ENCODE data around the gene NUDT3.
A peak's percentile ranks its signal among the peaks of the same experiment; 100 is the strongest.
"Not testable (repeated sequence)": the region's sequence is repeated elsewhere in the genome, so short reads cannot be mapped to it uniquely, and the experiment has no call there.

NUDT3 gene

DNA sequence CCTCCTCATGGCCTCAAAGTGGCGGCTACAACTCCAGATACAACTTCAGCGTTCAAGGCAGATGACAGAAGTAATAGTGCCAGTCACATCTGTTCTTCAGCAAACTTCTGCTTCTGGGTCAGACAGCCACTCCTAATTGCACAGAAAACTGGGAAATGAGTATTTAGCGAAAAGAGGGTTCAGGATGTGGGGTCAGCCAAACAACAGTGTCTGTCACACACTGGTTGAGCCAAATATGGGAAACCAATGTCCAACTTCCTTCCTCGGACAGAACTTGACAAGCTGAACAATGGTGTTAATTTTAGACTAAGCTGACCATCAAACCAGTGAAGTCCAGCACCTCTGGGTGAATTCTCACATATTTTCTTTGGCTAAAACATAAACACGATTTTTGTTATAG lies 22.1 kb downstream of the NUDT3 start:
- DNase-seq (ENCODE audit: low read depth in 2 of 2): no peak
- TF ChIP-seq, protein P1, sequence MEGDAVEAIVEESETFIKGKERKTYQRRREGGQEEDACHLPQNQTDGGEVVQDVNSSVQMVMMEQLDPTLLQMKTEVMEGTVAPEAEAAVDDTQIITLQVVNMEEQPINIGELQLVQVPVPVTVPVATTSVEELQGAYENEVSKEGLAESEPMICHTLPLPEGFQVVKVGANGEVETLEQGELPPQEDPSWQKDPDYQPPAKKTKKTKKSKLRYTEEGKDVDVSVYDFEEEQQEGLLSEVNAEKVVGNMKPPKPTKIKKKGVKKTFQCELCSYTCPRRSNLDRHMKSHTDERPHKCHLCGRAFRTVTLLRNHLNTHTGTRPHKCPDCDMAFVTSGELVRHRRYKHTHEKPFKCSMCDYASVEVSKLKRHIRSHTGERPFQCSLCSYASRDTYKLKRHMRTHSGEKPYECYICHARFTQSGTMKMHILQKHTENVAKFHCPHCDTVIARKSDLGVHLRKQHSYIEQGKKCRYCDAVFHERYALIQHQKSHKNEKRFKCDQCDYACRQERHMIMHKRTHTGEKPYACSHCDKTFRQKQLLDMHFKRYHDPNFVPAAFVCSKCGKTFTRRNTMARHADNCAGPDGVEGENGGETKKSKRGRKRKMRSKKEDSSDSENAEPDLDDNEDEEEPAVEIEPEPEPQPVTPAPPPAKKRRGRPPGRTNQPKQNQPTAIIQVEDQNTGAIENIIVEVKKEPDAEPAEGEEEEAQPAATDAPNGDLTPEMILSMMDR (IDR thresholded peaks at IDR 0.05; ENCODE audit: low read depth, low read length): no peak
- no peak overlapping the region for H3K4me3 ChIP-seq (replicated peaks in 1 of 2; ENCODE audit: low read depth in 2 of 2, low read length in 2 of 2)

DNA sequence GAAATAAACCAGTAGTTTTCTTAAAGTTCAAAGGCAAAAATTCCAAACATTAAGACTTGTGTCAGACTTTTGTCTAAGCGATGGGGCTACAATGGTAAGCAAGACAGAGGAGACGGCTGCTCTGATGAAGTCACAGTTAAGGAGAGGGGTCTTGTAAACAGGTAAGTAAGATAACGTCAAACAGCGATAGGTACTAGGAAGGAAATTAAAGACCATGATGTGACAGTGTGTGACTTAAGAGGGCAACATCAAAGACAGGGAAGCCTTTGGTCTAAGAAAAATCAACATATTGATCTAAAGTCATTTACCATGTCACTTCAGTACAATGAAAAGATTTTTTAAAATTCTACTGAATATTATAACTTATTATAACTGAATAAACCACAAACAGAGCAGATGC lies 23.1 kb downstream of the NUDT3 start:
- H3K4me3 ChIP-seq (replicated peaks in 1 of 2; ENCODE audit: low read depth in 2 of 2, low read length in 2 of 2): no peak overlapping the region
- no peak for DNase-seq (ENCODE audit: low read depth in 2 of 2)
- TF ChIP-seq, protein P1 (IDR thresholded peaks at IDR 0.05; ENCODE audit: low read depth, low read length): no peak

DNA sequence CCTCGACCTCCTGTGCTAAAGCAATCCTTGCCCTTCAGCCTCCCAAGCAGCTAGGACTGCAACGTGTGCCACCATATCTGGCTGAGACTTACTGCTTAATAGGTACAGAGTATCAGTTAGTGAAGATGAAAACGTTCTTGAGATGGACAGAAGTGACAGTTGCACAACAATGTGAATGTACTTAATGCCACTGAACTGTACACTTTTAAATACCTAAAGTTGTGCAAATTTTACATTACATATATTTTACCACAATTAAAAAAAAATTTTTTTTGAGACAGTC lies 25.9 kb downstream of the NUDT3 start:
- H3K4me3 ChIP-seq (replicated peaks in 1 of 2; ENCODE audit: low read depth in 2 of 2, low read length in 2 of 2): no peak overlapping the region
- TF ChIP-seq, protein P1 (IDR thresholded peaks at IDR 0.05; ENCODE audit: low read depth, low read length): no peak
- DNase-seq (ENCODE audit: low read depth in 2 of 2): no peak

DNA sequence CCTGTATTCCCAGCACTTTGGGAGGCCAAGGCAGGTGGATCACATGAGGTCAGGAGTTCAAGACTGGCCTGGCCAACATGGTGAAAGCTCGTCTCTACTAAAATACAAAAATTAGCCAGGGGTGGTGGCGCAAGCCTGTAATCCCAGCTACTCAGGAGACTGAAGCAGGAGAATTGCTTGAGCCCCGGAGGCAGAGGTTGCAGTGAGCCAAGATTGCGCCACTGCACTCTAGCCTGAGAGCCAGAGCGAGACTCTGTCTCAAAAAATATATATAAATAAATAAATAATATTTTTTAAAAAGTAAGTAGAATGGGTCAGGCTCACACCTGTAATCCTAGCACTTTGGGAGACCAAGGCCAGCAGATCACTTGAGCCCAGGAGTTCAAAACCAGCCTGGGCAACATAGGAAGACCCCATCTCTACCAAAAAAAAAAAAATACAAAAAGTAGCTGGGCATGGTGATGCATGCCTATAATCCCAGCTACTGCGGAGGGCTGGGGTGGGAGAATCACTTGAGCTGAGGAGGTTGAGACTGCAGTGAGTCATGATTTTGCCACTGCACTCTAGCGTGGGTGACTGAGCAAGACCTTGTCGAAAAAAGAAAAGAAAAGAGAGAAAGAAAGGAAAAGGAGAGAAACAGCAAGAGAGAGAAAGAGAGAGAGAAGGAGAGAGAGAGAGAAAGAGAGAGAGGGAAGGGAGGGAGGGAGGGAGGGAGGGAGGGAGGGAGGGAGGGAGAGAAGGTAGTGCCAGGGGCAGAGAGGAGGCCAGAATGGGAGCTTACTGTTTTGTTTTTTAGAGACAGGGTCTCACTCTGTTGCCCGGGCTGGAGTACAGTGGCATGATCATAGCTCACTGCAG lies 26.5 kb downstream of the NUDT3 start:
- DNase-seq (ENCODE audit: low read depth in 2 of 2): peak; percentile 62 to 69
- not testable (repeated sequence) for H3K4me3 ChIP-seq (replicated peaks in 1 of 2; ENCODE audit: low read depth in 2 of 2, low read length in 2 of 2)

DNA sequence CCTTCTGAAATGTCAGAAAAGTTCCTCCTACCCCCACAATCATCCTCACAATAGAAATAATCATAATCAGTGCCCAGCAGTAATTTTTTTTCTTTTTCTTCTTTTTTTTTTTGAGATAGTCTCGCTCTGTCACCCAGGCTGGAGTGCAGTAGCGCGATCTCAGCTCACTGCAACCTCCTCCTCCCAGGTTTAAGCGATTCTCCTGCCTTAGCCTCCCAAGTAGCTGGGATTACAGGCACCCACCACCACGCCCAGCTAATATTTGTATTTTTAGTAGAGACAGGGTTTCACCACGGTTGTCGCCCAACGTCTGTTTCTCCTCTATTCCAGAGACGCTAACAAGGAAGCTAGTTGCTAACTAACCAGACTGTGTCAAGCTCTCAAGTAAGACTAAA lies 28.8 kb downstream of the NUDT3 start:
- DNase-seq (ENCODE audit: low read depth in 2 of 2); H3K4me3 ChIP-seq (replicated peaks in 1 of 2; ENCODE audit: low read depth in 2 of 2, low read length in 2 of 2): not testable (repeated sequence)

DNA sequence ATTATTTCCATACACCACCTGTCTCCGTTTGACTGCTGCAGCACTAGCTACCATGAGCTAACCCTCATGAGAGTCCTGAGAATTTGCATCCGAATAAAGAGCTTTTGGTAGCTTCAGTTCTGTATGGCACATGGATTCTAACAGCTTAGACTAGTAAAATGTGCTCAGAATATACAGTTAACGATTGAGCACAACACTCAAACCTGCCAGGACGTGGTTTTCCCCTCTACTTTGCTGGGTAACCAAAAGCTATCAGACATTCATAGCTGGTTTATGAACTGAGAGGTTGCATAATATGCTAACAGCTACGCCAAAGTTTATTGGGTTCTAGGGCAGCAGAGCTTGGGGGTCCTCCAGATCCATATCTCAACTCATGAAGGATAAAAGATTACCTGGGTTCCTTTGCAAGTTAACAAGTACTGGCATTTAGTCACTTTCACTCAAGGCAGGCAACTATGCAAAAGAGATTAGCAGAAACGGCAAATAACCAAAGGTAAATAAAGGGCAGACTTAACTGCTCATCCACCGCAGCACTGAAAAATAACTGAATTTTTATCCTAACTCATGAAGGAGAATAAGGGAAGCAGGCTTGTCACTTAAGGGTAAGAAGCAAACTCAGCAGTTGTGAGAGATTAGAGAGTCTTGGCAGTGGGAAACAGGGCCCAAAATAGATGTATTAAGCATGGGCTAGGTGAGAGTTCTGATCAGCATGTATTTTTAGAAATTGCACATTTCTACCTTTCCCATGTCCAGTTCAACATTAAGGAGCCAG lies 29.4 kb downstream of the NUDT3 start:
- H3K4me3 ChIP-seq (replicated peaks in 1 of 2; ENCODE audit: low read depth in 2 of 2, low read length in 2 of 2): no peak overlapping the region
- TF ChIP-seq, protein P1 (IDR thresholded peaks at IDR 0.05; ENCODE audit: low read depth, low read length): no peak
- no peak for DNase-seq (ENCODE audit: low read depth in 2 of 2)

DNA sequence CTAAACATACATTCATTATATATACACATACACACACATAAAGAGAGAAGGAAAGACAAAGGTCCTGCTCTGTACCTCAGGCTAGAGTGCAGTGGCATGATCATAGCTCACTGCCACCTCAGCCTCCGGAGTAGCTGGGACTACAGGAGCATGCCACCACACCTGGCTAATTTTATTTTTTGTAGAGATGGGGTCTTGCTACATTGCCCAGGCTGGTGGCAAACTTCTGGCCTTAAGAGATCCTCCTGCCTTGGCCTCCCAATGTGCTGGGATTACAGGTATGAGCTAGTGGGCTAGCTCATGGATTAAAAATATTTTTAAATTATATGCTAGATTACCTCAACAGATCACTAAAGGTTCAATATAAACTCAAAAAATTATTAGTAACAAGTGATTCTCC lies 30.3 kb downstream of the NUDT3 start:
- DNase-seq (ENCODE audit: low read depth in 2 of 2): no peak
- TF ChIP-seq, protein P1 (IDR thresholded peaks at IDR 0.05; ENCODE audit: low read depth, low read length): no peak
- no peak overlapping the region for H3K4me3 ChIP-seq (replicated peaks in 1 of 2; ENCODE audit: low read depth in 2 of 2, low read length in 2 of 2)
